ENCODE data around the gene MAEA.

Gene MAEA

GRCh38 chr4:1255151-1255550 lies 34.5 kb upstream of the MAEA start:
- no peak for TF ChIP-seq CTCF (IDR thresholded peaks at IDR 0.05; ENCODE audit: extremely low read depth, insufficient read depth, missing control alignments)
- in situ Hi-C loops (cut with MboI; ENCODE audit: low pct_unique_long_range_greater_than_20kb, low sequenced_read_pairs, unreplicated experiment) = loop anchor here (10.0 kb wide), 1 partner anchor 120 kb away; no protein-coding TSS in a partner anchor
- DNase-seq (ENCODE audit: low spot score) = no peak

GRCh38 chr4:1255699-1256098 lies 34.0 kb upstream of the MAEA start:
- DNase-seq (ENCODE audit: low spot score) = no peak
- no peak for TF ChIP-seq CTCF (IDR thresholded peaks at IDR 0.05; ENCODE audit: extremely low read depth, insufficient read depth, missing control alignments)
- in situ Hi-C loops (cut with MboI; ENCODE audit: low pct_unique_long_range_greater_than_20kb, low sequenced_read_pairs, unreplicated experiment) = loop anchor here (10.0 kb wide), 1 partner anchor 121 kb away; no protein-coding TSS in a partner anchor

- in situ Hi-C loops (cut with MboI; ENCODE audit: low pct_unique_long_range_greater_than_20kb, low sequenced_read_pairs, unreplicated experiment) = loop anchor here (10.0 kb wide), 1 partner anchor 124 kb away; no protein-coding TSS in a partner anchor
- no peak for DNase-seq (ENCODE audit: low spot score)
- TF ChIP-seq CTCF (IDR thresholded peaks at IDR 0.05; ENCODE audit: extremely low read depth, insufficient read depth, missing control alignments) = no peak
These were observed 31.2 kb upstream of the MAEA start for GRCh38 chr4:1258457-1258856.

GRCh38 chr4:1259966-1260365 lies 29.7 kb upstream of the MAEA start:
- TF ChIP-seq CTCF (IDR thresholded peaks at IDR 0.05; ENCODE audit: extremely low read depth, insufficient read depth, missing control alignments) = no peak
- DNase-seq (ENCODE audit: low spot score) = no peak
- in situ Hi-C loops (cut with MboI; ENCODE audit: low pct_unique_long_range_greater_than_20kb, low sequenced_read_pairs, unreplicated experiment) = loop anchor here (10.0 kb wide), 1 partner anchor 125 kb away; no protein-coding TSS in a partner anchor

GRCh38 chr4:1260418-1261106 lies 29.1 kb upstream of the MAEA start:
- in situ Hi-C loops (cut with MboI; ENCODE audit: low pct_unique_long_range_greater_than_20kb, low sequenced_read_pairs, unreplicated experiment) = no loop called here
- DNase-seq (ENCODE audit: low spot score) = no peak
- no peak for TF ChIP-seq CTCF (IDR thresholded peaks at IDR 0.05; ENCODE audit: extremely low read depth, insufficient read depth, missing control alignments)

- DNase-seq (ENCODE audit: low spot score) = no peak
- no peak for TF ChIP-seq CTCF (IDR thresholded peaks at IDR 0.05; ENCODE audit: extremely low read depth, insufficient read depth, missing control alignments)
- in situ Hi-C loops (cut with MboI; ENCODE audit: low pct_unique_long_range_greater_than_20kb, low sequenced_read_pairs, unreplicated experiment) = no loop called here
These were observed 28.4 kb upstream of the MAEA start for GRCh38 chr4:1261107-1261928.

All from GM13977 (cell line).